HG03439 (cell line): Measurements from ENCODE around the gene UFSP1.
"Not testable (repeated sequence)": the region's sequence is repeated elsewhere in the genome, so short reads cannot be mapped to it uniquely, and the experiment has no call there.

ENCODE experiments used
- ATAC-seq: cut with Tn5 transposase; IDR thresholded peaks from one replicate; pipeline ENCODE4 v1.9.1; 2021; ENCODE audit warnings: mild to moderate bottlenecking, moderate library complexity; ENCODE audit not compliant: unreplicated experiment

The UFSP1 gene

DNA sequence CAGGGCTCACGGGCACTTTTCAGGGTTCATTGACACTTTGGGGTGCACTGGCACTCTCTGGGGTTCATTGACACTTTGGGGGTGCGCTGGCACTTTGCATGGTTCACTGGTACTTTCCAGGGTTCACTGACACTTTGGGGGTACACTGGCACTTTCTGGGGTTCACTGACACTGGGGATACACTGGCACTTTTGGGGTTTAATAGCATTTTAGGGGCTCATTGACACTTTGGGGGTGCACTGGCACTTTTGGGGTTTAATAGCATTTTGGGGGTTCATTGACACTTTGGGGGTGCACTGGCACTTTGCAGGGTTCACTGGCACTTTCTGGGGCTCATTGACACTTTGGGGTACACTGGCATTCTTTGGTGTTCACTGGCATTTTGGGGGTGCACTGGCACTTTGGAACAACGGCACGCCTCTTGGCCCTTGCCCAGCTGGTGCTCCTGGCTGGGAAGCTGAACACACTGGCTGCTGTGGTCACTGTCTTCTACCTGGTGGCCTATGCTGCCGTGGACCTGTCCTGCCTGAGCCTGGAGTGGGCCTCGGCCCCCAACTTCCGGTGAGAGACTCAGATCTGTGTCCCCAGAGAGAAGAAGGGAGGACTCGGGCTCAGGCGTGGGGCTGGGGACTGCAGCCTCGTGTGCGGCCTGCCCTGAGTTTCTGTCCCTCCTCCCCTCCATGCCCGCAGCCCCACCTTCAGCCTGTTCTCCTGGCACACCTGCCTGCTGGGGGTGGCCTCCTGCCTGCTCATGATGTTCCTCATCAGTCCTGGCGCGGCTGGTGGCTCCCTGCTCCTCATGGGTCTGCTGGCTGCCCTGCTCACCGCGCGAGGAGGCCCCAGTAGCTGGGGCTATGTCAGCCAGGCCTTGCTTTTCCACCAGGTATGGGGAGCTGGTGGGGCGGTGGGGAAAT lies 28.6 kb downstream of the UFSP1 start:
- ATAC-seq, result no peak

- no peak for ATAC-seq
These were observed 29.7 kb downstream of the UFSP1 start for GRCh38 chr7:100859856-100860255.

DNA sequence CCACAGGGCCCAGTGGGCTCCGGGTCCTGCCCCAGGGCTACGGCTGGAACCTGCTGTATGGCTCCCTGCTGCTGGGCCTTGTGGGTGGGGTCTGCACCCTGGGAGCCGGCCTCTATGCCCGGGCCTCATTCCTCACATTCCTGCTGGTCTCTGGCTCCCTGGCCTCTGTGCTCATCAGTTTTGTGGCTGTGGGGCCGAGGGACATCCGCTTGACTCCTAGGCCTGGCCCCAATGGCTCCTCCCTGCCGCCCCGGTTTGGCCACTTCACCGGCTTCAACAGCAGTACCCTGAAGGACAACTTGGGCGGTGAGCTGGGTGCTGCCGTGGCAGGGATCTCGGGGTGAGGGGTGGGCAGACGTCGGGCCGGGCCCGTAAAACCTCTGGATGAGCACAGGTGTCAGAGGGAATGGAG lies 32.6 kb downstream of the UFSP1 start:
- ATAC-seq, result no peak

GRCh38 chr7:100855515-100855914 lies 34.0 kb downstream of the UFSP1 start:
- ATAC-seq, result no peak

GRCh38 chr7:100854899-100855298 lies 34.6 kb downstream of the UFSP1 start:
- not testable (repeated sequence) for ATAC-seq

- no peak for ATAC-seq
These were observed 35.2 kb downstream of the UFSP1 start for GRCh38 chr7:100854146-100854895.

DNA sequence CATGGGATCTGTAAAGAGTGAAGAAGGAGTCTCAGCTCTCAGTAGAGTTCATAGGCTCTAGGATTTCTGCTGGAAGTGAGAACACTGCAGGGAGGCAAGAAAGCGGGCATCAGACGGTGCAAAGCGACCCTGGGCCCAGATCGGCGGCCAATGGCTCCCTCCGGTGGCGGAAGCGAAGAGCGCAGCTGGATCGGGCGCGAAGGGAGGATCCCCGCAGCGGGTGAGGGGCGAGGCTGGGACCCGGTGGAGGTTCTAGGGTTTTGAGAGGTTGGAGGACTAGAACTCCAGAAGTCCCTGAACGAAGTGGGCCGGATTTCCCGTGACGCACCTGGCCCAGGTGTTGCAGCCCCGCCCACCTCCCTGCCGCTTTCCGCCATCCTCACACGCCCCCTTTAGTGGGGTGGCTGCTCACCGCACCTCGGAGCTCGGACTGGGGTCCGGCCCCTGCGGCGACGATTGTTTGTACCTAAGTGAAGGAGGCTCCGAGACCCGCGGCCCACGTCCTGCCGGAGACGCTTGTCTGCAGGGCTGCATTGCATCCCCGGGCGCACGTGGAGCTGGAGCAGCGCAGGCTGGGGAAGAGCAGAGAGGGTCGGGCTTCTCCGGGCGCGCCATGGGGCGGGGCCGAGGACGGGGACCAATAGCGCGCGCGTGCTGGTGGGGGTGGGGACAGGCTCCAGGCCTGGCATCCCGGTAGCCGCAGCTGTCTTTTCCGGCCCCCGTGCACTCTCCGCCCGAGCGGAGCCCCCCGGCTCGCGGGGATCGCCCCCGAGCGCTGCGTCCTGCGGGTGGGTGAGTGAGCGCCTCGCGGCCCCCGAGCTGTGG lies 37.3 kb downstream of the UFSP1 start, which contains the start of gene SLC12A9:
TSS of gene SLC12A9 (plus strand) at position 666 of the 825 bp plus-strand sequence. CDS start 1,485 bp downstream, outside the sequence.
- ATAC-seq, result peak; percentile 80

DNA sequence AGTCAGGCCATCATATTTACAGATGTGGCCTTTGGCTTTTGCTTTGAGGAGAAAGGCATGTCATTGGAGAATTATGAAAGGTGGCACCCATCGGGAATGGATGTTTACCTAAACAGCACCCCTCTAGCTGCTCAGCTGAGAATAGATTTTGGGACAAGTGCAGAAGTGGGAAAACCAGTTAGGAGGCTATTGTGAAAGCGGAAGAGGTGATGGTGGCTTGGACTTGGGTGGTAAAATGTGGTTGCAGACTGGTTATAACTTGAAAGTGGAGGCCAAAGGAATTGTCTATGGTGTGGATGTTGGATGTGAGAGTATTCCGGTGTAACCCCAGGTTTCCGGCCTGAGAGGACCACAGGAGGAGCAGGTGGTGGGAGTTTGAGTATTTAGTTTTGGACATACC lies 42.2 kb downstream of the UFSP1 start:
- no peak for ATAC-seq

DNA sequence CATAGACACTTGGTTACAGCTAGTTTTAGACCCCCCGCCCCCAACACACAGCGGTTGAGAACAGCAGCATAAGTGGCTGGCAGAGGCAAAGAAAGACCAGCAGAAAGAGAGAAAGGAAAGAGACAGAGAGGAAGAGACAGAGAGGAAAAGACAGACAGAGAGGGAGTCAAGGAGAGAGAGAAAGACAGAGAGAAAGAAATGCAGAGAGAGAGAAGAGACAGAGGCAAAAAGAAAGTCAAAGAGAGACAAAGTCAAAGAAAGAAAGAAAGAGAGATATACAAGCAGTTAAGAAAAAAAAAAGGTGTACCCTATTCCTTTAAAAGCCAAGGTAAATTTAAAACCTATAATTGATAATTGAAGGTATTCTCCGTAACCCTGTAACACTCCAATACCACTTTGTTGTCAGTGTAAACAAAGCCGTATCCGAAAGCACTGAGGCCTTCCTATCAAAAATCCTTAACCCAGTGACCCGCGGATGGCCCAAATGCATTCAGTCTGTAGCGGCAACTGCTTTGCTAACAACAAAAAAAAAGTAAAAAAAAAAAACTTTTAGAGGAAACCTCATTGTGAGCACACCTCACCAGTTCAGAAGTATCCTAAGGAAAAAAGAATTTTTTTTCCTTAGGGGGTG lies 48.9 kb downstream of the UFSP1 start:
- no peak for ATAC-seq

DNA sequence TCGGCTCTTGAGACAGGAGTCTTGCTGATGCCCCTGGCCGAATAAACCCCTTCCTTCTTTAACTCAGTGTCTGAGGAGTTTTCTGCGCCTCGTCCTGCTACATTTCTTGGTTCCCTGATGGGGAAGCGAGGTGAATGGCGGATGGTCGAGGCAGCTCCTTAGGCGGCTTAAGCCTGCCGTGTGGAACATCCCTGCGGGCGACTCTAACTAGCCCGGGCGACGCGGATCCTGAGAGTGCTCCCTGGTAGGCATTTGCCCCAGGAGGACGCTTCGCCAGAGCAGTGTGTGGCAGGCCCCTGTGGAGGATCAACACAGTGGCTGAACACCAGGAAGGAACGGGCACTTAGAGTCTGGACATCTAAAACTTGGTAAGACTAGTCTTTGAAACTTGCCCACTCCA lies 50.2 kb downstream of the UFSP1 start:
- ATAC-seq, result no peak
